Measurements from ENCODE around the gene SNRNP35.
"Not testable (repeated sequence)": the region's sequence is repeated elsewhere in the genome, so short reads cannot be mapped to it uniquely, and the experiment has no call there.

The SNRNP35 gene

DNA sequence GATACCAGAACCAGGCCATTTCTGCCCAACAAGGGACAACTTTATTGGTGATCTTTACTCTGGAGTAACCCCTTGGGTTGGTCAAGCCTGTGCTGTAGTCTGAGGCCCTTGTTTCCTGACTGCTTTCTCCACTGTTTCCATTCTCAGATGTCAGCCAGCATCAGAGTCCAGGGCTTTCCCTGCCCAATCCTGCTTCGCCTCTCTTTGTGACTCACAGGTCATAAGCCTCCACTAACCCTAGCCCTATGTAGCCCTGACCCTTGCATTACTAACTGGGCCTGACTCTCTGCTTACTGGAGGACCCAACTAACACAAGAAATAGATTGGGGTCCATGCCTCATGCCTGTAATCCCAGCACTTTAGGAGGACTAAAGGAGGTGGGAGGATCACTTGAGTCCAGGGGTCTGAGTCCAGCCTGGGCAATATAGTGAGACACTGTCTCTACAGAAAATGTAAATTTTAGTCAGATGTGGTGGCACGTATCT, 8.6 kb upstream of the SNRNP35 start:
- no peak for DNase-seq (ENCODE audit: low read depth in 3 of 3)

DNA sequence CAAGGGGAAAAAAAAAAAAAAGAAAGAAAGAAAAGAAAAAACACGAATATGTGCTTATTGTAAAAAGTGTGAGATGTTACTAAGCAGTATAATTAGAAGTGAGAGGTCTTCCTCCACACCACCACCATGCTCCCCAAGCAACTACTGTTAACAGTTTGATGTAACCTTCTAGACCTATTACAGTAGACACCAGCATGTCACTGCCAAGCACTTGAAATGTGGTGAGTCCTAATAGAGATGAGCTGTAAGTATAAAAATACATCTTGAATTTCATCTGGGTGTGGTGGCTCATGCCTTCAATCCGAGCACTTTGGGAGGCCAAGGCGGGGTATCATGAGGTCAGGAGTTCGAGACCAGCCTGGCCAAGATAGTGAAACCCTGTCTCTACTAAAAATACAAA, 8.1 kb upstream of the SNRNP35 start:
- DNase-seq (ENCODE audit: low read depth in 3 of 3) = no peak

DNA sequence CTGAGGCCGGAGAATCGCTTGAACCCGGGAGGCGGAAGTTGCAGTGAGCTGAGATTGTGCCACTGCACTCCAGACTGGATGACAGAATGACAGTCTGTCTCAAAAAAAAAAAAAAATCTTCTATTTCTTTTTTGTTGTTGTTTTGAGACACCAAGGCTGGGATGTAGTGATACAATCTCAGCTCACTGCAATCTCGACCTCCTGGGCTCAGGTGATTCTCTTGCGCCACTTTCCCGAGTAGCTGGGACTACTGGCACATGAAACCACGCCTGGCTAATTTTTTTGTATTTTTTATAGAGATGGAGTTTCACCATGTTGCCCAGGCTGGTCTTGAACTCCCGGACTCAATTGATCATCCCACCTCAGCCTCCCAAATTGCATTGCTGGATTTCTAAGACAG, 7.3 kb upstream of the SNRNP35 start:
- DNase-seq (ENCODE audit: low read depth in 3 of 3) = no peak

- not testable (repeated sequence) for DNase-seq (ENCODE audit: low read depth in 3 of 3)
Measured at GRCh38 chr12:123452276-123452550, 5.7 kb upstream of the SNRNP35 start.

- no peak for DNase-seq (ENCODE audit: low read depth in 3 of 3)
Measured at GRCh38 chr12:123453165-123453564, 4.8 kb upstream of the SNRNP35 start.

DNA sequence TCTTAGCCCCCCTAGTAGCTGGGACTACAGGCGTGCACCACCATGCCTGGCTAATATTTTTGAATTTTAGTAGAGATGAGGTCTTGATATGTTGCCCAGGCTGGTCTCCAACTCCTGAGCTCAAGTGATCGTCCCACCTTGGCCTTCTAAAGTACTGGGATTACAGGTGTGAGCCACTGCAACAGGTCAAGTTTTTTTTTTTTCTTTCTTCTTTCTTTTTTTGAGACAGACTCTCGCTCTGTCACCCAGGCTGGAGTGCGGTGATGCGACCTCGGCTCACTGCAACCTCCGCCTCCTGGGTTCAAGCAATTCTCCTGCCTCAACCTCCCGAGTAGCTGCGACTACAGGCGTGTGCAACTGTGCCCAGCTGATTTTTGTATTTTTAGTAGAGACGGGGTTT, 5.2 kb downstream of the SNRNP35 start:
- not testable (repeated sequence) for DNase-seq (ENCODE audit: low read depth in 3 of 3)

DNA sequence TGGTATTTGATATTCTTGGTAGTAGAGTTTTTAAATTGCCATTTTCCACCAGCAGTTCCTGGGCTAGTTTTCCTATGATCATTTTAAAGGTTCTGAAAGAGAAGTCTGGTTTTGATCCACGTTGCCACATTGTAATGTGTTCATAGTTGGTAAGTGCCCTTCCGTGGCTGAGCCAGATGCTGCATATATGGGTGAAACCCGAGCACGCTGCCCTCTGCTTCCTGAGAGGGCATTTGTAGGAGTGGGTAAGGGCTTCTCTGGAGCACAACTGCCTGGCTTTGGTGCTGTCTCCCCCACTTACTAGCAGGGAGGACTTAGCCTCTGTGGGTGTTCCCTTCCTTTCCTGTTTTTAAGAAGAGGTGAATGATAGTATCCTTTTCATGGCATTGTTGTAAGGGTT, 7.1 kb downstream of the SNRNP35 start:
- DNase-seq (ENCODE audit: low read depth in 3 of 3) = no peak

DNA sequence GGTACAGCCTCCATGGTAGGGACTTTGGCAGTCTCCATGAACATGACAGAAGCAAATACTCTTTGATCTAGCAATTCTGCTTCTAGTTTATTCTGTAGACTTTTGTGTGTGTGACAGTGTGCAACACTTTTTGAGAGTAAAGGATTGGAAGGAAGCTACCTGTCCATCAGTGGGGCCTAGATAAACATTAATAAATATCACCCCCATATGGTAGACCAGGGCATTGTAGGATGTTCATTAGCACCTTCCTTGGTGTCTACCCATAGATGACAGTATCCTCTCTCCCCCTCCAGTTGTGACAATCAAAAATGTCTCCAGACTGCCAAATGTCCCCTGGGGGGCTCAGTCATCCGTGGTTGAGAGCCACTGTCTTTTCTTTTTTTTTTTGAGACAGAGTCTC, 10.8 kb downstream of the SNRNP35 start:
- no peak for DNase-seq (ENCODE audit: low read depth in 3 of 3)

GRCh38 chr12:123469978-123470377, 12.0 kb downstream of the SNRNP35 start:
- DNase-seq (ENCODE audit: low read depth in 3 of 3) = no peak

GRCh38 chr12:123471374-123472068, 13.6 kb downstream of the SNRNP35 start:
- no peak for DNase-seq (ENCODE audit: low read depth in 3 of 3)

GRCh38 chr12:123472438-123472849, 14.5 kb downstream of the SNRNP35 start:
- DNase-seq (ENCODE audit: low read depth in 3 of 3) = no peak

DNA sequence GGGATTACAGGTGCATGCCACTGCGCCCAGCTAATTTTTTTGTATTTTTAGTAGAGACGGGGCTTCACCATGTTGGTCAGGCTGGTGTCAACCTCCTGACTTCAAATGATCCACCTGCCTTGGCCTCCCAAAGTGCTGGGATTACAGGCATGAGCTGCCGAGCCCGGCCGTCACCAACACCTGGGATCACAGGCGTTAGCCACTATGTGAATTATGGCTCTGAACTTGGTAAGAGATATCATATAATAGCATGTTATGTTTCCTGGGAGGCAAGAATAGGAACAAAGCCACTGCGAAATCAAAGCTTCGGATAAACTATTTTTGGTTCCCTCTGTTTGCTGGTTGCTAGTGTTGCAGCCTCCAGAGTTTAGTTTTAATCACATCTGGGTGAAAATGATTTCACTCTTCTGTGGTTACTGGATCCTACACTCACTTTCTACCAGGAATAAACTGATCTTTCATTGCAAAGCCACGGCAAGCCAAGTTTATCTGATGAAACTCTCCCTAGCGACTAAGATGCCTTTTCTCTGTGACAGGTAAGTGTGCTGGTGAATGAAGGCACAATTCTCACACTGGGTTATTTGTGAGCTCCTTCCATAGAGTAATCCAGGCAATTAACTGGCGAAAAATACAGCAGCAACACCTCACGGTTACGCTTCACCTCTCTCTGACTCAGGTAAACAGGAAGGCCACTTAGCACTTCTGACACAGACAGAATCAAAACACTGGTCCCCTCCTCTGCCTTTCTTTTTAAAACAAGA, 16.7 kb downstream of the SNRNP35 start:
- DNase-seq (ENCODE audit: low read depth in 3 of 3) = no peak

DNA sequence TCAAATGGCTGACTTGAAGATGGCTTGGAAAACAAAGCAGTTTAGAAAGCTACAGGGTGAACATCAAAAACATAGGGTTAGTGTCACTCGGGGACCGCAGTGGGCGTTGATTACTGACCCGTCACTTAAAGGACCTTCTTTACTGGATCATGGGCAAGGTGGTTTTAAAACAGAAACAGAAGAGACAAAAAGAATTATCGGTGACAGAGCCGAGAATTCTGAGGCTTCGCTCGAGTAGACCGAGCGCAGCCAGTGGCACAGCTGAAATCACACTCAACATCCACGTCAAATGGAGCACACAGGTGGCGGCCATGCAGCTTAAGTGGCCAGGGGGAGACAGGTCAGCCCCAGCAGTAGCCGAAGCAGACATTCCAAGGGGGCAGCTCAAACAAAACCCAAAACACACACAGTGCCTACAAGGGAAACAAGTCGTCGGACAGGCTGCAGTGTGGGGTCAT, 17.3 kb downstream of the SNRNP35 start:
- no peak for DNase-seq (ENCODE audit: low read depth in 3 of 3)

GRCh38 chr12:123478069-123478468, 20.1 kb downstream of the SNRNP35 start:
- DNase-seq (ENCODE audit: low read depth in 3 of 3) = no peak

- DNase-seq (ENCODE audit: low read depth in 3 of 3) = no peak
Measured at GRCh38 chr12:123478762-123479161, 20.8 kb downstream of the SNRNP35 start.

- DNase-seq (ENCODE audit: low read depth in 3 of 3) = no peak
Measured at GRCh38 chr12:123479442-123480180, 21.7 kb downstream of the SNRNP35 start.

DNA sequence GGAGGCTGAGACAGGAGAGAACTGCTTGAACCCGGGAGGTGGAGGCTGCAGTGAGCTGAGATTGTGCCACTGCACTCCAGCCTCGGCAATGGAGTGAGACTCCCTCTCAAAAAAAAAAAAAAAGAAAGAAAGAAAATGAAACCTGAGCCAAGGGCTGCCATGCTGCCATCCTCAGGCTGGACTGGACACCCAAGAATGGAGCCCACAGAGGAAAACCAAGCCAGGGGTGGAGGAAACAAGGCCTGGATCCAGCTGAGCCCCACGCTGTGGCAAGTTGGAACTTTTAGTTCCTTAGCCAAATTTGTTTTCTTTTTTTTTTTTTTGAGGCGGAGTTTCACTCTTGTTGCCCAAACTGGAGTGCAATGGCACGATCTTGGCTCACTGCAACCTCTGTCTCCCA, 23.3 kb downstream of the SNRNP35 start:
- DNase-seq (ENCODE audit: low read depth in 3 of 3) = not testable (repeated sequence)

- no peak for DNase-seq (ENCODE audit: low read depth in 3 of 3)
Measured at GRCh38 chr12:123482876-123483275, 24.9 kb downstream of the SNRNP35 start.

DNA sequence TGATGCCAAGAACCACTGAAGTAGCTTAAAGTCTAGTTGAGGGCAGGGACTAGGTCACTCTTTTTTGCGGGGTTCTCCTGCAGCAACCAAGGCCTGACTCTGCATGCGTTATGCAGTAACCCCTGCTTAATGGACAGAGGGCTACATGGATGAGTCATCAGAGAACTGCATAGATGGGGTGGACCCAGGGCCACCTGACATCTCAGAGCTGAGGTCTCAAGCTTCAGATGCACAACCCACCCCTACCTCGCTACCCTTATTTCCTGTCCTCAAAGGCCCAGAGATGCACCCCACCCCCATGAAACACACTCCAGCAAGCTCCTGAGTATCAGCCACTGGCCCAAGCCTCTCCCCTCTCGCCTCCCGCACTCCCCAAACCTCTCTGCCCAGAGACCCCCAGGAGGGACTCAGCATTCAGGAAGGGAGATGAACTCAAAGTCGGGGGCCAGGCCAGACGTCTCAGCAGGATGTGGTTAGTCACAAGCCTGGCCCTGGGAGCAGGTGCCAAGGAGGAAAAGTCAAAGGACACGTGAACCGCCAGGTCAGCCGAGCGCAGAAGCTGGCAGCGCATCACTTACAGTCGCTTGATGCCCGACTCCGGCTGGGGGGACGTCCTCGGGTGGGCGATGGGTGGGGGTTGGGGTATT, 25.8 kb downstream of the SNRNP35 start:
- no peak for DNase-seq (ENCODE audit: low read depth in 3 of 3)

DNA sequence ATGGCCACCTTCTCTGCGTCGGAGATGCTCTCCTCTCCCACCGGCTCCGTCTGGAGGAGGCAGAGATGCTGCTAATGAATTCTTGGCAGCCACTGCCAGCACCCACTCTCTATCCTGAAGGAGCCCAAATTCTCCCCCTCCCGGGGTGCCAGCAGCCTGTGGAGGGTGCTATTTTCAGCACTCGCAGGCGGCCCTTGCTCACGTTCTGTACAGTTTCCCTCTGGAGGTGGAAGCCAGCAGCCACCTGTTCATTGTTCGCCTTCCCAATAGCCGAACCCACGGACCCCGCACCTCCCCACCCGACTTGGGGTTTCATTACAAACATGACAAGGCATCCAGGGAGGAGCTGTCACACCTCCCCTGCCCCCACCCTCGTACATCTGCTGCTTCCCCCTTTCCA, 27.8 kb downstream of the SNRNP35 start:
- no peak for DNase-seq (ENCODE audit: low read depth in 3 of 3)

- no peak for DNase-seq (ENCODE audit: low read depth in 3 of 3)
Measured at GRCh38 chr12:123487428-123487827, 29.5 kb downstream of the SNRNP35 start.

- no peak for DNase-seq (ENCODE audit: low read depth in 3 of 3)
Measured at GRCh38 chr12:123488539-123489230, 30.7 kb downstream of the SNRNP35 start.

Measured in stimulated activated CD4-positive, alpha-beta T cell treated with anti-CD3 and anti-CD28 coated beads, TNF-alpha, amount 100 ng/mL, for 48 hours (primary cell).